Activated naive CD8-positive, alpha-beta T cell treated with anti-CD3 and anti-CD28 coated beads, Interleukin-2, amount 50 U/mL, for 16 hours (primary cell): Measurements from ENCODE around the gene TKT.
"Not testable (repeated sequence)": the region's sequence is repeated elsewhere in the genome, so short reads cannot be mapped to it uniquely, and the experiment has no call there.

ENCODE experiments used
- DNase-seq: peaks from one replicate; pipeline ENCODE4 v3.0.0-alpha.2; 2020; ENCODE audit warnings: low read depth, low spot score

Gene TKT

DNA sequence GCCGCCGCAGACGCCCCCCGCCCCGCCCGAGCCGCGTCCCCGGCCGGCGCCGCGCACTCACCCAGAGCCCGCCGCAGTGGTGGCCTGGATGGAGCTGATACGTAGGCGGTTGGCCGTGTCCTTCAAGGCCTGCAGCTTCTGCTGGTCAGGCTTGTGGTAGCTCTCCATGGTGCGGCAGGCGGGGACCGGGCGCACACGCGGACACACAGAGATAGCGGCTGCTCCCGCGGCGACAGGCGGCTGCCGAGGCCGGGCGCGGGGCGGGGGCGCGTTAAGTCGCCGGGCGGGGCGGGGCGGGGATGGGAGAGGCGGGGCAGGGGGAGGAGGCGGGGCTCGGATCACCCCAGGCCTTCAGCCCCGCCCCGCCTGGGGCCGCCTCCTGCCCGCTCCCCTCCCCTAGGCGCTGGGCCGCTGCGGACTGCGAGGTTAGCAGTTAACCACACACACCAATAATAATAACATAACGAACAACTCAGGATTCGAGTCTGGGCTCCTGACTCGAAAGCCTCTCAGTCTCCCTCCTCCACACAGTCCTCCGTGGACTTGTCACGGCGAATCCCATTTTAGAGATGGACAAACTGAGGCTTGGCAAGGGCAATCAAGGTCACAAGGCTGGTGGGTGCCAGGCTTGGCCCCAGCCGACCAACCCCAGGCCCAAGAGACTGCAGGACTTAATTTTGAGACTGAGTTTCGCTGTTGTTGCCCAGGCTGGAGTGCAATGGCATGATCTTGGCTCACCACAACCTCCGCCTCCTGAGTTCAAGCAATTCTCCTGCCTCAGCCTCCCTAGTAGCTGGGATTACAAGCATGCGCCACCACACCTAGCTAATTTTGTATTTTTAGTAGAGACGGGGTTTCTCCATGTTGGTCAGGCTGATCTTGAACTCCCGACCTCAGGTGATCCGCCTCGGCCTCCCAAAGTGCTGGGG lies at the start of gene TKT:
TSS of gene TKT (minus strand) at position 248 of the 929 bp plus-strand sequence. CDS start at position 168, 80 bp downstream.
- DNase-seq: peak; percentile 59

DNA sequence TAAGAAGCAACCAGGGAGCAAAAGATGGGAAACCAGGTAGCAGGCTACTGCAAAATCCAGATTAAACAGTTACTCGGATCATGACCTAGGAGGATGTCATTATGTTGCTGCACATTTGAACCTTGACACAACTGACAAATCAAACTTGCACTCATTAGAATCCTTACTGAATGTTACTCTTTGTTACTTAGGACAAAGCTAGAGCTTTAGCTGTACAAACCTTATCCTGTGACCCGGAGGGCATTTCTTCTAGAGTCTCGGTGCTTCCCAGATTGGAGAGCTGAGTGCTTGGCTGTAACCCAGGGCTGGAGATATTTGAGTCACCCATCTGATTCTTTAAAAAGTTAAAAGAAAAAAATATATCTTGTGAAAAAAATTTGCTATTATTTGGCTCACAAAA lies 48.1 kb upstream of the TKT start:
- no peak for DNase-seq

DNA sequence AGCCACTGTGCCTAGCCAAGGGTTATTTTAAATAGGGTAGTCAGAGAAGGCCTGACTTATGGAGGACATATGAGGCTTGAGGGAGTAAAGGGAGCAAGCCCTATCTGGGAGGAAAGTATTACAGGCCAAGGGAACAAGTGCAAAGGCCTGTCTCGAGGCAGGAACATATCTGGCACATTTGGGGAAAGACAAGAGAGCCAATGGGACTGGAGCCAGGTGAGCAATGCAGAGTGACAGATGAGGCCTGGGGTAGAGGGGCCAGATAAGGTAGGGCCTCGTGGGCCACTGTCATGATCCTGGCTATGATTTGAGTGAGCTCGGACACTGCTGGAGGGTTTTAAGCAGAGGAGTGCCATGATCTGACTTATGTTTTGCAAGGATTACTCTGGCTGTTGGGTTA lies 47.7 kb upstream of the TKT start:
- no peak for DNase-seq

GRCh38 chr3:53300826-53301225 lies 45.0 kb upstream of the TKT start:
- no peak for DNase-seq

GRCh38 chr3:53299611-53300023 lies 43.8 kb upstream of the TKT start:
- DNase-seq: not testable (repeated sequence)

GRCh38 chr3:53295410-53295809 lies 39.6 kb upstream of the TKT start:
- DNase-seq: no peak

DNA sequence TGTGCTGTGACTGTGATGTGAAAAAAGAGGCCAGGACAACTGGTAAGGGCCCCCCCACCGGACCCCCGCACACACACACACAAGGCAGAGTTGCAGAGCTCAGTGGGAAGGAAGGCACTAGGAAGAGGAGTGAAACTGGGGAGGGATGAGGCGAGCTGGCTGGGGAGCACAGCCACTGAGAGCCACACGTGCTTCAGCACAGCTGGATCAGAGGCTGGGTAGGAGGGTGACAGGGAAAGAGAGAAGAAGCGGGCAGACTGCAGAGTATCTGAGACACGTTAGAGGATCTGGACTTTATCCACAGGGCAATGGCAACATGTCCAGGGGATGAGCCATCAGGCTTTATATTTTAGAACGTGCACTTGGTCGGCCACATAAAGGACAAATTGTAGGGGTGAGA lies 38.0 kb upstream of the TKT start:
- no peak for DNase-seq

GRCh38 chr3:53288214-53288613 lies 32.4 kb upstream of the TKT start:
- DNase-seq: no peak

- DNase-seq: no peak
Observed at GRCh38 chr3:53287131-53287629, 31.4 kb upstream of the TKT start.

GRCh38 chr3:53286727-53287126 lies 30.9 kb upstream of the TKT start:
- no peak for DNase-seq

GRCh38 chr3:53282581-53282980 lies 26.8 kb upstream of the TKT start:
- no peak for DNase-seq

DNA sequence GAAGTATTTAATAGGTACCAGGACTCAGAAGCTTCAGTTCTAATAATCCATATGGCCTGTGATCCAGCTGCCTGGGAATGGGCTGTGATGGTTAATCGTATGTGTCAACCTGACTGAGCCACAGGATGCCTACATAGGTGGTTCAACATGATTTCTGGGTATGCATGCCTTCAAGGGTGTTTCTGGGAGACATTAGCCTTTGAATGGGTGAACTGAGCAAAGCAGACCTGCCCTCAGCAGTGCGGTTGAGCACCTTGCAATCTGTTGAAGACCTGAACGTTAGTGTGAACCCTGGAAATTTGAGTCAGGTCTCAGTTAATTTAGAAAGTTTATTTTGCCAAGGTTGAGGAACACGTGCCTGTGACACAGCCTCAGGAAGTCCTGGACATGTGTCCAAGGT lies 22.8 kb upstream of the TKT start:
- no peak for DNase-seq

DNA sequence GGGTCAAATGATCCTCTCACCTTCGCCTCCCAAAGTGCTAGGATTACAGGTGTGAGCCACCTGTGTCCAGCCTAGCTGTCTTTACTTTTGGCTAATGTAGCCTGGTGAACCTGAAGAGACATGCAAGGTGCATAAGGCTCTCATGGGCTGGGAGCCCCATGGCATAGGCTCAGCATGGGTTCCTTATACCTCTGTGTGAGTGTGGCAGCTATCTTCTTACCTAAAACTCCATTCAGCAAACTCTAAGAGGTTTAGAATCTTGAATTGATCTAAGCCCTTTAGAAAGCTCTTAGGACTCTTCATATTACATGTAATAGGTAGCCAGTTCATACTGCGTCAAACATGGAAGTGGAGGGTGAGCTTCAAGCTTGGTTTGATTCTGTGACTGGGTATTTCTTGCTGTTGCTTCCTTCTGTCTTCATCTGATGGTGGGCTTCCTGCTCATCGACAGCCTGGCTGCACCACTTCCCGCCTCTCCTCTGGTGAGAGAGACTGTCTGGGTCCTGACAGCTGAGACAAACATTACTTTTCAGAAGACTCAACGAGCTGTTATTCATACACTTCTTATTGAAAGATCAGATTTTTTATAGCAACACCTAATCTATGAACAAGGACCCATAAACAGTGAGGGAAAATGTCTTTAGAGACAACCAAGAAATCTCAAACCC lies 19.2 kb upstream of the TKT start:
- DNase-seq: no peak

- no peak for DNase-seq
Observed at GRCh38 chr3:53273146-53273670, 17.4 kb upstream of the TKT start.

DNA sequence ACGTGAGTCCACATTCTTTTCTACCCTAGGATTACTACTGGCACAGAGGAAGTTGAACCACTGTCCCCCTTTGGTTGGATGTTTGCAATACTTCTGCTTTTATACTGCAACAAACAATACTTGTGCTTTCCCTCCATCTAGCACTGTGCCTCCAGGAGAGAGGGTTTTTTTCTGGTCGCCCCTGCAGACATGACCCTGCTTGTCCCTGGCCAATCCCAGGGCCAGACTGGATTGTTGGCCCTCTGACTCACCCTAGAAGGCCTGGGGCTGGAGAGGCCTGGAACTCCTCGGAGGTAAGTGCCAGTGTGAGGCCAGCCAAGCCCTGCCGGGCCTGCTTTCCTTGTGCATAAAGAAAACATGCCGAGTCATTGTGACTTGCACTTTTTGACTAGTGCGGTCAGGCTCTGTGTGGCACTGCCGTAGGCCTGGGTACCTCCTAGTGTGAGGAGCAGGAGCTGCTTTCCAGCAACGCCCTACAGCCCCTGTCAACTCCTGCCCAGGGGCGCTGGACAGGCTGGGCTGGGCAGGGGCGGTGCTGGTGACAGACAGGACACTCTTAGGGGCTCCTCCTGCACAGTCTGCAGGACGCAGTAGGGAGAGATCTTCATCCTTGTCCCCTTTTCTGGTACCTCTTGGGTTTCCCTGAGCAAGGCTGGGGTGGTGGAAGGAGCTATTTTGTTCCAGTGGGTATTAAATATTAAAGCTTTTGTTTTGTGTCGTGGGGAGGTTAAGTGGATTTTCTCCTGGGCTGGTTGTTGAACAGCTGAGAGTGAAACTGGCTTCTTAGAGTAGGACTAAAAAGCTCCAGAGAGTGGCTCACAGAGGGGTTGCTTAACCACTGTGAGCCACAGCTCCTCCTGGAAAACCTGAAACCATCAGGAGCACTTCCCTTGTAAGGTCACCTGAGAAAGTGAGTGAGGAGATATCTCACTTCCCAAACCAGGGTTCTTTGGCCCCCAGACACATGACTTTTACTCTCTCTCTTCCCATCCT lies 14.4 kb upstream of the TKT start:
- DNase-seq: no peak

- not testable (repeated sequence) for DNase-seq
Observed at GRCh38 chr3:53269193-53269592, 13.4 kb upstream of the TKT start.

- DNase-seq: no peak
Observed at GRCh38 chr3:53267766-53268165, 11.9 kb upstream of the TKT start.

GRCh38 chr3:53264718-53265117 lies 8.9 kb upstream of the TKT start:
- no peak for DNase-seq

GRCh38 chr3:53263907-53264306 lies 8.1 kb upstream of the TKT start:
- DNase-seq: no peak

DNA sequence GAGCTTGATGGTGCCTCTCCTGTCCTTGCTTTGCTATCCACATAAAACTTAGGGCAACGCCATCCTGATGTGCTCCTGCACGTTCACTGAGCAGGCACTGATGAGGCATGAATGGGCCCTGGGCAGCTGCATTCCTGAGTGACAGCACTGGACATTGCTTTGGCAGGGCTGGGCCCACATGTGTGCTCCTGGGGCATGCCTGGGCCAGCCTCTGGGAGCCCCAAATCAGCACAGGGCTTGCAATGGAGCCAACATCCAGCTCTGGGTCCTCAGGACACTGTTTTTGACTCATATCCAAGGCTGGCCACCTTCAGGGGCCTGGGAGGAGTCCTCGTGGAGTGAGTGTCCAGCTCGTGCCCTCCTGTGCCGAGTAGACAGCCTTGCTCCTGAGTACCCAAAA lies 5.9 kb upstream of the TKT start:
- DNase-seq: no peak

GRCh38 chr3:53260286-53260785 lies 4.5 kb upstream of the TKT start:
- no peak for DNase-seq
